Measurements from ENCODE around the gene DMRTA2.

The DMRTA2 gene

GRCh38 chr1:50422675-50422945, 633 bp downstream of the DMRTA2 start:
- TF ChIP-seq, protein P1, sequence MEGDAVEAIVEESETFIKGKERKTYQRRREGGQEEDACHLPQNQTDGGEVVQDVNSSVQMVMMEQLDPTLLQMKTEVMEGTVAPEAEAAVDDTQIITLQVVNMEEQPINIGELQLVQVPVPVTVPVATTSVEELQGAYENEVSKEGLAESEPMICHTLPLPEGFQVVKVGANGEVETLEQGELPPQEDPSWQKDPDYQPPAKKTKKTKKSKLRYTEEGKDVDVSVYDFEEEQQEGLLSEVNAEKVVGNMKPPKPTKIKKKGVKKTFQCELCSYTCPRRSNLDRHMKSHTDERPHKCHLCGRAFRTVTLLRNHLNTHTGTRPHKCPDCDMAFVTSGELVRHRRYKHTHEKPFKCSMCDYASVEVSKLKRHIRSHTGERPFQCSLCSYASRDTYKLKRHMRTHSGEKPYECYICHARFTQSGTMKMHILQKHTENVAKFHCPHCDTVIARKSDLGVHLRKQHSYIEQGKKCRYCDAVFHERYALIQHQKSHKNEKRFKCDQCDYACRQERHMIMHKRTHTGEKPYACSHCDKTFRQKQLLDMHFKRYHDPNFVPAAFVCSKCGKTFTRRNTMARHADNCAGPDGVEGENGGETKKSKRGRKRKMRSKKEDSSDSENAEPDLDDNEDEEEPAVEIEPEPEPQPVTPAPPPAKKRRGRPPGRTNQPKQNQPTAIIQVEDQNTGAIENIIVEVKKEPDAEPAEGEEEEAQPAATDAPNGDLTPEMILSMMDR (conservative IDR thresholded peaks at IDR 0.05) = no peak
- H3K27ac ChIP-seq = no peak overlapping the region

- H3K27ac ChIP-seq = no peak overlapping the region
- TF ChIP-seq, protein P1 (conservative IDR thresholded peaks at IDR 0.05) = no peak
Measured at GRCh38 chr1:50421768-50422674, 1.2 kb downstream of the DMRTA2 start.

DNA sequence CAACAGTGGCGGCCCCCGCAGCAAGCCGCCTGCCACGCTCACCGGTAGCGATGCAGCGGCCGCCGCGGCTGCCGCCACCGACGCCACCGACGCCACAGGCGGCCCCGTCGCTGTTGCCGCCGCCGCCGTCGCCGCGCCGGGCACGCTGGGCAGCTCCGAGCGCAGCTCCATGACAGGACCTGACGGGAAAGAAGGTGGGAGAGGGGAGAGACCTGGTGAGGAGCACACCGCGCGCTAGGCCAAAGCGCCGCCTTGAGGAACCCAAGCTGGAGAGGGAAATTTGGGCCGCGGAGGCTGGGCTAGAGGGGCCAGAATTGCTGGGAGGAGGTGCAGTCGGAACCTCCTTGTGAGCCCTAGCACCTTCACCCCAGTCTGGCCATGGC, 1.9 kb downstream of the DMRTA2 start:
- TF ChIP-seq, protein P1 (conservative IDR thresholded peaks at IDR 0.05) = no peak
- H3K27ac ChIP-seq = no peak overlapping the region

- no peak overlapping the region for H3K27ac ChIP-seq
Measured at GRCh38 chr1:50420689-50421365, 2.4 kb downstream of the DMRTA2 start.

DNA sequence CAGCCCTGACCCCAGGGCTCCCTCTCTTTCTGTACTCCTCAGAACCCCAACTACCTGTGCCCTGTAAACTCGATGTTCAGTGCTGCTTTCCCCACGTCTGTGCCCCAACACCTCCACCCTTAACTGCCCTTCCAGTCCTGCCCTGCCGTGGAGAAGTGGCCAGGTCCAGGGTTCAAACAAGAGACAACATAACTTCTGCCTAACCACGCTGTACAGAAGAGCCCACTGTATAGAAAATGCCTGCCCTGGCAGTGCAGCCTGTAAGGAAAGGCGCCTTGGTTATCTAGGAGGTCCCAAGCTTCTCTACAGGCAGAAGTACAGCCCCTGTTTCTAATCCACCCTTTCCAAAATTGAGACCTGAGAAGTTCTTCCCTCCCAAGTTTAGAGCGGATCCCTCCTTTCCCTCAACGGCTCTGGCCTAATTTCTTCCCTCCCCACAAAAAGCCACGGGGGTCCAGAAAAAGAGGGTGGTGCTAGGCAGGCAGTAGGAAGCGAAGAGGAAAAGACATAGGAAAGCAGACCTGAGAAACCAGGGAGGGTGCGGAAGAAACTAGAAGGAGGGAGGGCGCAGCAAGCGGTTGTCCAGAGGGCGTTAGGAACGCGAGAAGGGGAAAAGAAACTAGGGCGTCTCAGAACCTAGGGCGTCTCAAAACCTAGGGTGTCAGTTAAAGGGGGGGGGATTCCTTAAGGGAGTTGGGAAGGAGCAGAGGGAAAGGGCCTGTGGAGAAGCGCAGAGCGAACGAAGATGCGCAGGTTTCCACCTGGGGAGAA, 3.2 kb downstream of the DMRTA2 start:
- no peak overlapping the region for H3K27ac ChIP-seq
- TF ChIP-seq, protein P1 (conservative IDR thresholded peaks at IDR 0.05) = no peak

More at GRCh38 chr1:50420689-50421365, 2.4 kb downstream of the DMRTA2 start:
- TF ChIP-seq, protein P1 (conservative IDR thresholded peaks at IDR 0.05) = no peak

DNA sequence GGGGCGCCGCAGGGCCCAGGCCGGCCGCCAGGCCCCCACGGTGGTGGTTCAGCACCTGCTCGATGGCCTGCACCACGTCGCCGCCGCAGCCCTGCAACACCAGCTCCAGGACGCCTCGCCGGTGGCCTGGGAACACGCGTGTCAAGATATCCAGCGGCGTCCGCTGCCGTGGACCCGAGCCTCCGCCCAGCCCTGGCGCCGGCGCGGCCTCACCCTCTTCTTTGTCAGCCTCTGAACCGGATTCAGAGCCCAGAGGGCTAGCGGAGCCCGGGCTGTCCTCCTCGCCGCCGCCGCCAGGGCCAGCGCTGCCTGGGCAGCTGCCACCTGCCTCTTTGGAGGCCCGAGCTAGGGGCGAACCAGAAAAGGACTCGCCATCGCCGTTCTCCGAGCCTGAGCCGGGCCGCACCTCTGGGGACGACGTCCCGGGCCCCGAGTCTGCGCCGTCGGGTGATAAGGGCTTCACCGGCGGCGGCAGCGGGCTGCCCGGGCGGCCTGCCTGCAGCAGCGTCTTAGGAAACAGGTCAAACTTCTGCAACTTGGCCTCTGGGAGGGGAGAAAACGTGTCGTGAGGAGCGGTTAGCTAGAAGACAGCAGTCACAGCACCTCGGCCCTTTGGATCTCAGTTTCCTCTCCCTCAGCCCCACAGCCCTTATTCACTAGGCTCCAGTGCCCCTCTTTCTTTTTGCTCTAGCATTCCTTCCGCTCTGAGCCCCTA, 3.9 kb downstream of the DMRTA2 start:
- TF ChIP-seq, protein P1 (conservative IDR thresholded peaks at IDR 0.05) = no peak

More for the DNA sequence above, 3.9 kb downstream of the DMRTA2 start:
- H3K27ac ChIP-seq = no peak overlapping the region
